HG02610 (cell line): ENCODE measurements around the gene PPP1R14D.
"Not testable (repeated sequence)": the region's sequence is repeated elsewhere in the genome, so short reads cannot be mapped to it uniquely, and the experiment has no call there.

Source experiments
- ATAC-seq: cut with Tn5 transposase; IDR thresholded peaks from one replicate; pipeline ENCODE4 v1.9.1; 2021; ENCODE audit warnings: mild to moderate bottlenecking, moderate library complexity; ENCODE audit not compliant: unreplicated experiment

The PPP1R14D gene

GRCh38 chr15:40828447-40829036, at the start of gene PPP1R14D:
TSS of gene PPP1R14D (minus strand) at chr15:40828708. CDS start at chr15:40828641, 67 bp downstream.
- ATAC-seq = no peak

GRCh38 chr15:40877694-40878093, 49.2 kb upstream of the PPP1R14D start:
- ATAC-seq = no peak

GRCh38 chr15:40875991-40876730, 47.7 kb upstream of the PPP1R14D start:
- ATAC-seq = no peak

GRCh38 chr15:40873694-40874561, 45.4 kb upstream of the PPP1R14D start, which contains the start of gene RHOV:
TSS of gene RHOV (minus strand) at chr15:40874234. CDS start at chr15:40874139, 95 bp downstream.
- peak; percentile 56 for ATAC-seq

- no peak for ATAC-seq
These were observed 44.5 kb upstream of the PPP1R14D start for GRCh38 chr15:40872791-40873693.

- ATAC-seq = peak; percentile 42
These were observed 43.5 kb upstream of the PPP1R14D start for GRCh38 chr15:40871749-40872617.

GRCh38 chr15:40870716-40871115, 42.2 kb upstream of the PPP1R14D start:
- no peak for ATAC-seq

- no peak for ATAC-seq
These were observed 41.2 kb upstream of the PPP1R14D start for GRCh38 chr15:40869686-40870085.

- no peak for ATAC-seq
These were observed 38.7 kb upstream of the PPP1R14D start for GRCh38 chr15:40867199-40867598.

- no peak for ATAC-seq
These were observed 35.3 kb upstream of the PPP1R14D start for GRCh38 chr15:40863660-40864270.

- not testable (repeated sequence) for ATAC-seq
These were observed 32.6 kb upstream of the PPP1R14D start for GRCh38 chr15:40861147-40861546.

- no peak for ATAC-seq
These were observed 30.8 kb upstream of the PPP1R14D start for GRCh38 chr15:40859206-40859851.

GRCh38 chr15:40858706-40859105, 30.2 kb upstream of the PPP1R14D start:
- ATAC-seq = no peak

- ATAC-seq = peak; percentile 60
These were observed 29.3 kb upstream of the PPP1R14D start for GRCh38 chr15:40857601-40858341.

- ATAC-seq = no peak
These were observed 28.2 kb upstream of the PPP1R14D start for GRCh38 chr15:40856746-40857145.

- no peak for ATAC-seq
These were observed 27.3 kb upstream of the PPP1R14D start for GRCh38 chr15:40855706-40856234.

GRCh38 chr15:40854161-40854560, 25.7 kb upstream of the PPP1R14D start:
- no peak for ATAC-seq
